Glutamatergic neuron (in vitro differentiated cells): Measurements from ENCODE around the gene E2F3. TPM values are rescaled to one million over a fixed set of nuclear protein-coding genes. Genes with fewer than 3 reads are reported as not detected.

Experiments
- DNase-seq: peaks from one replicate; pipeline ENCODE4 v3.0.0; 2022
- H3K27ac Mint-ChIP-seq: one replicate; pipeline ENCODE4 v1.8.0; 2020; ENCODE audit warnings: mild to moderate bottlenecking, mixed read lengths, inconsistent platforms; ENCODE audit not compliant: unreplicated experiment
- H3K27me3 Mint-ChIP-seq: one replicate; pipeline ENCODE4 v1.8.0; 2020; ENCODE audit warnings: mild to moderate bottlenecking, moderate library complexity, mixed read lengths, inconsistent platforms; ENCODE audit not compliant: unreplicated experiment
- H3K36me3 Mint-ChIP-seq: one replicate; pipeline ENCODE4 v1.8.0; 2020; ENCODE audit warnings: mild to moderate bottlenecking, mixed read lengths, inconsistent platforms; ENCODE audit not compliant: unreplicated experiment
- H3K4me1 Mint-ChIP-seq: one replicate; pipeline ENCODE4 v1.8.0; 2020; ENCODE audit warnings: mild to moderate bottlenecking, low read depth, mixed read lengths, inconsistent platforms; ENCODE audit not compliant: unreplicated experiment
- H3K4me3 Mint-ChIP-seq: one replicate; pipeline ENCODE4 v1.8.0; 2020; ENCODE audit warnings: mild to moderate bottlenecking, mixed read lengths, inconsistent platforms; ENCODE audit not compliant: unreplicated experiment
- H3K9me3 Mint-ChIP-seq: one replicate; pipeline ENCODE4 v1.8.0; 2020; ENCODE audit warnings: mild to moderate bottlenecking, moderate library complexity, mixed read lengths, inconsistent platforms; ENCODE audit not compliant: unreplicated experiment
- total RNA-seq: library from RNA; stranded (reverse); fragmentation: NEBNext Ultra II Directional; extraction: Animal tissue kit (Norgen Biotek cat#: 25700); gene quantifications from one replicate; pipeline ENCODE4 v1.2.1, GENCODE V29; 2021; ENCODE audit not compliant: unreplicated experiment
- TF ChIP-seq, protein P1 (sequence below): fragments of 200-600 bp; sonication (generic); IDR thresholded peaks from one replicate; pipeline ENCODE4 v1.5.0; 2021; ENCODE audit not compliant: partially characterized antibody, unreplicated experiment

Gene E2F3
- total RNA-seq, 1 donor from 2014 or later = 10.1 TPM

GRCh38 chr6:20477485-20477884, 75.8 kb downstream of the E2F3 start:
- Mint-ChIP-seq H3K4me1 (no peaks in the 10 kb centered on the region), H3K36me3 (no peaks in the 10 kb centered on the region), H3K4me3 (no peak overlapping the region), H3K27me3 (peaks cover 1% of the 10 kb centered on the region), H3K9me3 (no peaks in the 10 kb centered on the region), H3K27ac (no peak overlapping the region)
- no peak for DNase-seq
- TF ChIP-seq, protein P1, sequence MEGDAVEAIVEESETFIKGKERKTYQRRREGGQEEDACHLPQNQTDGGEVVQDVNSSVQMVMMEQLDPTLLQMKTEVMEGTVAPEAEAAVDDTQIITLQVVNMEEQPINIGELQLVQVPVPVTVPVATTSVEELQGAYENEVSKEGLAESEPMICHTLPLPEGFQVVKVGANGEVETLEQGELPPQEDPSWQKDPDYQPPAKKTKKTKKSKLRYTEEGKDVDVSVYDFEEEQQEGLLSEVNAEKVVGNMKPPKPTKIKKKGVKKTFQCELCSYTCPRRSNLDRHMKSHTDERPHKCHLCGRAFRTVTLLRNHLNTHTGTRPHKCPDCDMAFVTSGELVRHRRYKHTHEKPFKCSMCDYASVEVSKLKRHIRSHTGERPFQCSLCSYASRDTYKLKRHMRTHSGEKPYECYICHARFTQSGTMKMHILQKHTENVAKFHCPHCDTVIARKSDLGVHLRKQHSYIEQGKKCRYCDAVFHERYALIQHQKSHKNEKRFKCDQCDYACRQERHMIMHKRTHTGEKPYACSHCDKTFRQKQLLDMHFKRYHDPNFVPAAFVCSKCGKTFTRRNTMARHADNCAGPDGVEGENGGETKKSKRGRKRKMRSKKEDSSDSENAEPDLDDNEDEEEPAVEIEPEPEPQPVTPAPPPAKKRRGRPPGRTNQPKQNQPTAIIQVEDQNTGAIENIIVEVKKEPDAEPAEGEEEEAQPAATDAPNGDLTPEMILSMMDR = no peak

DNA sequence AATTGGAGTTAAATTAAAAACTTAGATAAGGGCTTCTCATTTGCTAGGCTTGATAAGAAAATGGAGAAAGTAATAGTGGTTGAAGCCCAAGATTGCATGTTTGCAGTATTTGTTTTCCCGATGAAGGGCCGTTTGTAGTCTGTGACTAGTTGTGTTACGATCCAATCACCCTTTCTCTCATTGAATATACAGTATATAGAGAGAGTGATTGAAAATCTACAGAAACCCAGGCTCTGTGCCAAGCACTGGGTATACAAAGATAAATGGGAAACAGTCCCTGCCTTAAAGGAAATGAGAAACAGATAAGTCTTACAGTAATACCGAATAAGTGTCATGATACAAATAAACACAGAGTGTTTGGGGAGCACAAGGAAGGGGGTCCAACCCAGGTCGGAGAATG, 77.4 kb downstream of the E2F3 start:
- TF ChIP-seq, protein P1 = no peak
- H3K4me3 Mint-ChIP-seq = no peak overlapping the region
- no peaks in the 10 kb centered on the region for H3K36me3 Mint-ChIP-seq
- DNase-seq = no peak
- peaks cover 1% of the 10 kb centered on the region for H3K27me3 Mint-ChIP-seq
- H3K9me3 Mint-ChIP-seq = no peaks in the 10 kb centered on the region
- no peak overlapping the region for H3K27ac Mint-ChIP-seq
- no peaks in the 10 kb centered on the region for H3K4me1 Mint-ChIP-seq

DNA sequence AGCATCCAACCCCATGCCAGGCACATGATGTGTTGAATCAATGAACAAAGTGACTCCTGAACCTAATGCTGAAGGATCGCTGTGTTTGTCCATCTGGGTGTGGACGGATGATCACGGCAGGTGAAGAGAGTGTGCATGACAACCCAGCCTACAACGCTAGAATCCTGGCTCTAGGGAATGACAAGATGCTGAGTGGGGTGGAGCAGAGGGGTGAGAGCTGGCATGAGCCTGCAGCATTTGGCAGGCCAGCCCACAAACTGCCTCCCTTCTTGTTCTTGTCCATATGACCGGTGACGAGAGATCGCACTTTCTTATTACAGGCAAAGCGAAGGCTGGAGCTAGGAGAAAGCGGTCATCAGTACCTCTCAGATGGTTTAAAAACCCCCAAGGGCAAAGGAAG, 77.8 kb downstream of the E2F3 start:
- TF ChIP-seq, protein P1 = no peak
- Mint-ChIP-seq H3K4me3 (no peak overlapping the region), H3K27ac (no peak overlapping the region), H3K9me3 (no peaks in the 10 kb centered on the region), H3K27me3 (no peaks in the 10 kb centered on the region), H3K36me3 (no peaks in the 10 kb centered on the region), H3K4me1 (no peaks in the 10 kb centered on the region)
- no peak for DNase-seq

GRCh38 chr6:20481281-20481680, 79.6 kb downstream of the E2F3 start:
- H3K9me3 Mint-ChIP-seq = no peaks in the 10 kb centered on the region

DNA sequence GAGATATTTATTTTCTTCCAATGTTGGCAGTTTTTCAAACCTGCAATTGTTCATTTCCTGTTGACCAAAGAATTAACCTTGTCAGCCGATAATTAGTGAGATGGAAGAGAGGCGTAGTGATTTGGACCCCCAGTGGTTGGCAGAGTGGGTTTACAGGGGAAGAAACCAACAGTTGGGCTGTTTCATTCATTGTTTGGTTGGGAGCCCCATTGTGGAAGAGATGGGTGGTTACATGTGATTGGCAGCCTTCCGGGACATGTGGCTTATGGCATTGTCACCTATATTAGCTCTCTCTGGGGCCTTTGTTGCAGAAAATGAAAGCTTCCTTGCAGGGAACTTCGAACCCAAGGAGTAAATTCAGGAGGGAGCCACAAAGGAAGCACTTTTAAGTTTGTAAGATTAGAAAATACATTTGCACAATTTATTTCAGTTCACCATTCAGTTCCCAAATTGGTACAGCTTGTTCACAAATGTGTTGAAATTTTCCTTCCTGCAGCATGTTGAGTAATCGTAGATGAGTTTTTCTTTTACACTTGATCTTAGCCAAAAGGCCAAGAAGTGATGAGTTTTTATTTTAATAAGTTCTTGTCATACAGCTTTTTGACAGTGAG, 82.3 kb downstream of the E2F3 start:
- H3K36me3 Mint-ChIP-seq = no peaks in the 10 kb centered on the region
- no peak overlapping the region for H3K27ac Mint-ChIP-seq
- DNase-seq = no peak
- H3K9me3 Mint-ChIP-seq = no peaks in the 10 kb centered on the region
- H3K27me3 Mint-ChIP-seq = no peaks in the 10 kb centered on the region
- TF ChIP-seq, protein P1 = no peak
- H3K4me1 Mint-ChIP-seq = no peaks in the 10 kb centered on the region
- H3K4me3 Mint-ChIP-seq = no peak overlapping the region

More at GRCh38 chr6:20481281-20481680, 79.6 kb downstream of the E2F3 start:
- no peaks in the 10 kb centered on the region for H3K27me3 Mint-ChIP-seq
- H3K36me3 Mint-ChIP-seq = no peaks in the 10 kb centered on the region
- H3K4me3 Mint-ChIP-seq = no peak overlapping the region
- no peak overlapping the region for H3K27ac Mint-ChIP-seq
- TF ChIP-seq, protein P1 = no peak
- H3K4me1 Mint-ChIP-seq = no peaks in the 10 kb centered on the region
- DNase-seq = no peak
